Adrenal gland (tissue), 5 donors: ENCODE data around the gene GRM3.

ENCODE experiments used
- CTCF ChIP-seq, 6 experiments: fragments of 450-650 bp in 4 of 6; fragments of 200-600 bp in 2 of 6; sonication (generic) in 1 of 6; IDR thresholded peaks; 1 replicate in 5 of 6; 2 replicates in 1 of 6; pipeline versions ENCODE4 v1.5.1 to v1.8.0; 2016 to 2021; ENCODE audit warnings: antibody characterized with exemption in 6 of 6, mild to moderate bottlenecking in 2 of 6, moderate library complexity in 1 of 6
- POLR2A ChIP-seq, 2 donors: fragments of 450-650 bp; IDR thresholded peaks; one replicate each; pipeline ENCODE4 v1.6.1; 2017; ENCODE audit warnings: antibody characterized with exemption in 2 of 2, mild to moderate bottlenecking in 2 of 2, moderate library complexity in 1 of 2
- donor health status: DM: no; HTN: no; CAD: no.

- TF ChIP-seq CTCF (IDR thresholded peaks at IDR 0.05), result no peak
- no peak for TF ChIP-seq POLR2A (IDR thresholded peaks at IDR 0.05)
Measured at GRCh38 chr7:86793136-86793535, 149.4 kb downstream of the GRM3 start.
